CD4-positive, alpha-beta T cell treated with Interleukin-12 subunit alpha and Interleukin-12 subunit beta, for 1 hour (primary cell): Measurements from ENCODE around the gene ZNF428.
"Not testable (repeated sequence)": the region's sequence is repeated elsewhere in the genome, so short reads cannot be mapped to it uniquely, and the experiment has no call there.

Experiments used
- DNase-seq: peaks from one replicate; pipeline ENCODE4 v3.0.0-alpha.2; 2020

Gene ZNF428

DNA sequence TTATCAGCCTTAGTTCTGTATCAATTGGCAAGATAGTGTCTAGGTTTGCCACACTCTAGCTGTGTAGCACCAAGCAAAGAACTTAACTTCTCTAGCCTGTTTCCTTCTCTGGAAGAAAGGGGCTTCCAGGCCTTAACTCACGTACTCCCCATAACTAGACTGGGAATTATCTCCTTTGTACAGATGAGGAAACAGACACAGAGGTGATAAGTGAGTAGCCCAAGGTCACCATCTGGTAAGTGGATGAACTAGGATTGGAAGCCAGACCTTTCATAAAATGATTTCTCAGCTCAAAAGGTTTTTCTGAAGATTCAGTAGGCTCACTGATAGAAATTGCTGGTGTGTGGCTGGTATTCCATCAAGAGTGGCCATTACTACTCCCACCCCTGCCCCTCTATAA is 3.1 kb downstream of the ZNF428 start:
- no peak for DNase-seq

DNA sequence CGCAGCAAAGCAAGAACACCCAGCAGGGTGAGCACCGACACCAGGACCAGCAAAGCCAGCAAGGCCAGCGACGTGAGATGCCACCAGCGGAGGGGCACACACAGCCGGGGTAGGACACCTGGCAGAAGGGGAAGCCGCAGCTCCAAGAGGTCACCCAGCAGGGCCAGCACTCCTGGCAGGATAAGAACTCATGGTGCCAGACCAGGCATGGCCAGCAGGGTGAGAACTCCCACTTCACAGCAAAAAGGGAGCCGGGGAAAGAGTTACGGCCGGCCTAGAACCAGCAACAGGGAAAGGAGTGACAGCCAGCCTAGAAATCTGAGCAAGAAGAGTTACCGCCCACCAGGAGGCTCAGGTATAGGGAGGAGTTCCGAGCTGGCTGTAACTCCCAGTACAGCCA is 7.1 kb downstream of the ZNF428 start:
- DNase-seq: no peak

DNA sequence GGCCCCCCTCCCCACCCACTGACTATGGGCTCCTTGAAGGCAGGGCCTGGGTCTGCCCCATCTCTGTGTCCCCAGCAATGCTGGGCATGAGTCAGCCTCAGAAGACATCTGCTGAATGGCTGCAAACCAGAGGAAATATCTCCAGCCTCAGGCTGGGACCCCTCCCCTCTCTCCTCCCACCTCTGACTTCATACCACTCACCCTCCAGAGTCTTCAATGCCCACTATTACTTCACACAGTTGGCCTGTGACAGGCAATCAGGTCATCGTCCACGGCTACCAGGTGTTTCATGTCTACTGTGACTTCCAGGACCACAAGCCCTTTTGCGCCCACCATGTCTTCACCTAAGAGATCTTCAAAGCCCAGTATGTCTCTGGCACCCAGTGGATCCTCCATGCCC is 7.6 kb downstream of the ZNF428 start, which contains the start of gene SRRM5:
Gene SRRM5 (plus strand): TSS at position 301 of the 400 bp plus-strand sequence. CDS start 34 bp downstream, at position 335.
- DNase-seq: no peak

DNA sequence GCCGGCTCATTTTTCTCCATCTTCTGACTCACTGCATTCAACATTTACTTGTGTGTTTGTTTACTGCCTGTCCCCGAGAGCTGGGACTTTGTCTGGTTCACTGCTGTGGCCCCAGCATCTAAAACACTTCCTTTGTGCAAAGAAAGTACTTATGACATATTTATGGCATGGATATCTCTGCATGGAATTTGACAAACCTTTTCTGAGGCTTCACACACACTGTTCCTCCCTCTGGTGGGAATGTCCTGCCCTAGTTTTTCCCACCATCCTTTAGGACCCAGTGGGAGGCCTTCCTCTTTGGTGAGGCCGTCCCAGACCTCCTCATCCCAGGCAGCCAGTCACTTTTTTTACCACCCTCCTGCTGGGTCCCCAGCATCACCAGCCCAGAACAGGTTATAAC is 8.9 kb downstream of the ZNF428 start:
- DNase-seq: no peak

DNA sequence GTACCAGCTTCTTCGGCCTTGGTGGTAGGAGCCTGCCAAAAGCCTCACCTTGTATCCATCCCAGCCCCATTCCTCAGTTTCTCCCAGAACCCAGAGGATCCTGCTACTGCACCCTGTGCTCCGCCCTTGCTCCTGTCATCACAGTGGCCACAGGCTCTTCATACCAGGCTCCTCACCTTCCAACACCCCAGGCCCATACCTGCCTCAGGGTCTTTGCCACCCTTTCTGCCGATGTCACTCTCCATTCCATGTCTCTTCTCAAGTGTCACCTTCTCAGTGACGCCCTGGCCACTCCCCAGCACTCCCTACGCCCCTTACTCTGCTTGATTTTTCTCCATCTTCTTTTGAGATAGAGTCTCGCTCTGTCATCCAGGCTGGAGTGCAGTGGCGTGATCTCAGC is 9.6 kb downstream of the ZNF428 start:
- DNase-seq: no peak

DNA sequence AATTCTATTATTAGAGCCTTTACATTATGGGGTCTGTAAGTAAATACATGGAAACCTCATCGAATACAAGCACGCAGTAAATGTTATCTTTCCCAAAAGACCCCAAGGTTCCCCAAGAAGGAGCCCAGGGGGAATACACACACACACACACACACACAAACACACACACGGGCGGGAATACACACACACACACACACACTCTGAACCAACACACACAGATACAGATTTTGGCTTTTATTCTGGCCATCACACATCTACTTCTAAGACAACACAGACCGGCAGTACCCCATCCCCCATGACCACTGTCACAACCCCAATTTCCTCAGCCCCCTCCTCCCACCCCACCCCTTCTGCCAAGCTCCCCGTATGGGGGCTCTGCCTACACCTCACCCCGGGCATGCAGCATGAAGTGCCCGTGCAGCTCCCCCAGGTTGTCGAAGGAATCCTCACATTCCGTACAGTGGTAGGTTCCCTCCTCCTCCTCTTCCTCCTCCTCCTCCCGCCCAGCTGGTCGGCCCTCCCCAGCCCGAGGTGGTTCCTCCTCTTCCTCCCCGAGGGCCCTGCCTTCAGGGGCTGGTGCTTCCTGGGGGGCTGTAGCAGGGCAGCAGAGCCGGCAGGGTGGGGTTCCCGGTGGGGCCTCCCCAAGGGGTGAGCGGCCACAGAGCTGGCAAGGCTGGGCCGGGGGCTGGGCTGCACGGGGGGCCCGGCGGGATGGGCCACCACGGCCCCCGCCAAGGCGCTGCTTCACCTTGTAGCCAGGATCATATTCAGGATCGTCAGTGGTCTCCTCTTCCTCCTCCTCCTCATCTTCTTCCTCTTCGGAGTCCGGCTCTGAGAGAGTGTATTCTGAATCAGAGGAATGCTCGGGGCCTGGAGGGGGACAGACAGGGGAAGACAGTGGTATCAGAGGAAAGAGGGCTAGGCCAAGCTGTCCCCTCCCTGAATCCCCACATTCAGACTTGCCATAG is 11.9 kb downstream of the ZNF428 start:
- no peak for DNase-seq

DNA sequence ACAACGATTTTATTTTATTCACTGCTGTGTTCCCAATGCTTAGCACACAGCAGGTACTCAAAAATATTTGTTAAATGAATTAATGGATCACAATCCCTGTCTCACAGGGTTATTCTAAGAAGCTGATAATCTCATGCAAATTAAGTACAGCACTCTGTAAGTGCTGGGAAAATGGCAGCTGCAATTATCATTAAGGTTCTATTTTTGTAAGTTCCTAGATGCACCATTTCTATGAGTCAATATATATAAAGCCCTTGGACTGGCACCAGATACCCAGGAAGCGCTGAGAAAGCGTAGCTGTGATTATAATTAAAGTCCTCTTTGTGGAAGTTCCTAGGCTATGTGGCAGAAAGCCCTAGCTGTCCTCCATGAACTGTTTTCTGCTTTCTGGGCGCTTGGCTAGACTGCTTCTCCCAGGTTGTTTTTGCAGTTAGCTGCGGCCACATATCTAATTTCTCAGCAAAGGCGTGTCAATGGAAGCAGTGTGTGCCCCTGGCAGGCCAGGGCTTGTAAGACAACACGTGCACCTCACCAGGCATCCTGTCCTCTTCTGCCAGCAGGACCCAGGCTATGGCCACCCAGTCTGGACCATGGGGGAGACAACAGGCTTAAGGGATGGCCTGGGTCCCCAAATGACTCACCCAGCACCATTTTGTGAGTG is 12.7 kb downstream of the ZNF428 start:
- DNase-seq: no peak

DNA sequence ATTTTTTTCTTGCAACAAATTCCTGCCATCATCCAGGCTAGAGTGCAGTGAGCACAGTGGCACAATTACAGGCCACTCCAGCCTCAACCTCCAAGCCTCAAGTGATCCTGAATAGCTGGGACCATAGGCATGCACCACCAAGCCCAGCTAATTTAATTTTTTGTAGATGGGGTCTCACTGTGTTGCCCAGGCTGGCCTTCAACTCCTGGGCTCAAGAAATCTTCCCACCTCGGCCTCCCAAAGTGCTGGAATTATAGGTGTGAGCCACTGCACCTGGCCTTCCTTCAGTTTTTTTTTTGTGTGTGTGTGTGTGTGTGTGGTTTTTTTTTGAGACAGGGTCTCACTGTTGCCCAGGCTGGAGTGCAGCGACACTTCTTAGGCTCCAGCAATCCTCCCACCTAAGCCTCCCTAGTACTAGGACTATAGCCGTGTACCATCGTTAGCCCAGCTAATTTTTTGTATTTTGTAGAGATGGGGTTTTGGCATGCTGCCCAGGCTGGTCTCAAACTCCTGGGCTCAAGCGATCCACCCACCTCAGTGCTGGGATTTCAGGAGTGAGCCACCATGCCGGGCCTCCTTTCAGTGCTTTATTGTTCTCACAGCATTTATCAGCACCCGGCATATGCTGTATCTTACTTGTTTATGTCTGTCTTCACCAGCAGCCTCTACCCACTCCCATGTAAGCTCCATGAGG is 13.4 kb downstream of the ZNF428 start:
- DNase-seq: no peak

DNA sequence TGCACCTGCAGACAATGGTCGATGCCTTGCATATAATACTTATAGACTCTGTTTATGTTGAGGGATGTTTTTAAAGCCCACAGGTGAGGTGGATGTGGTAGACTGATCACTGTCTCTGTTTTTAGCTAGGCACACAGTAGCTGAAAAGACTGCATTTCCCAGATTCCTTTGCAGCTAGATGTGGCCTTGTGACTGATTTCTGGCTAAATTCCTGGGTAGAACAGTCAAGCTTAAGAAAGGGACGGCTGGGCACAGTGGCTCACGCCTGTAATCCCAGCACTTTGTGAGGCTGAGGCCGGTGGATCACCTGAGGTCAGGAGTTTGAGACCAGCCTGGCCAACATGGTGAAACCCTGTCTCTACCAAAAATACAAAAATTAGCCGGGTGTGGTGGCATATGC is 19.1 kb downstream of the ZNF428 start:
- not testable (repeated sequence) for DNase-seq

DNA sequence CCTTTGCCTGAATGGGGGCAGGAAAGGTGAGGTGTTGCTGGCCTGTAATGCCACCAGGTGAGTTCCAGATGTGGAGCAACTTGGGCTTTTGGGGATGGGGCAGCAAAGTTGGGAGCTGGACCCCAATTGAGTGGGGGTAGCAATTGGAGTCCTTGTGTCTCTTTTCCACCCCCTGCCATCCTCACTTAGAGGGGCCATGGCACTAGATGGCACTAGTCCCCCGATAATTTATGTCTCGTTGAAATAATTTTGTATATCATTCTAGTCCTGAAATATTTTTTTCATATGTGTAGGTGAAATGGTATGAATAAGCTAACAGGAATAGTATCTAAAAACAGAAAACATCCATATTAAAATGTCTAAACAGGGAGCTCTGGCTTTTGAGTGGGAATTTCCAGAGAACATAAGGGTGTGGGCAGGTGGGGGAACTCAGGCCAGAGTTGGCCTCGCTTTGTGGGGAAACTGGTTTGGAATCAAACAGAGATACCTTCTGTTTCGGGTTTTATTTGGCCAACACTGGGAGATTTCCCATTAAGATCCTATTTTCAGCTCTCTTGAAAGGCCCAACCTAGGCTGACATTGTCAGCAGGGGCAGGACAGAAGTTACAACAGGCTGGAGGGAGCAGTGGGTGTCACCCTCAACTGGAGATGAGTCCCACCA is 19.7 kb downstream of the ZNF428 start:
- no peak for DNase-seq

DNA sequence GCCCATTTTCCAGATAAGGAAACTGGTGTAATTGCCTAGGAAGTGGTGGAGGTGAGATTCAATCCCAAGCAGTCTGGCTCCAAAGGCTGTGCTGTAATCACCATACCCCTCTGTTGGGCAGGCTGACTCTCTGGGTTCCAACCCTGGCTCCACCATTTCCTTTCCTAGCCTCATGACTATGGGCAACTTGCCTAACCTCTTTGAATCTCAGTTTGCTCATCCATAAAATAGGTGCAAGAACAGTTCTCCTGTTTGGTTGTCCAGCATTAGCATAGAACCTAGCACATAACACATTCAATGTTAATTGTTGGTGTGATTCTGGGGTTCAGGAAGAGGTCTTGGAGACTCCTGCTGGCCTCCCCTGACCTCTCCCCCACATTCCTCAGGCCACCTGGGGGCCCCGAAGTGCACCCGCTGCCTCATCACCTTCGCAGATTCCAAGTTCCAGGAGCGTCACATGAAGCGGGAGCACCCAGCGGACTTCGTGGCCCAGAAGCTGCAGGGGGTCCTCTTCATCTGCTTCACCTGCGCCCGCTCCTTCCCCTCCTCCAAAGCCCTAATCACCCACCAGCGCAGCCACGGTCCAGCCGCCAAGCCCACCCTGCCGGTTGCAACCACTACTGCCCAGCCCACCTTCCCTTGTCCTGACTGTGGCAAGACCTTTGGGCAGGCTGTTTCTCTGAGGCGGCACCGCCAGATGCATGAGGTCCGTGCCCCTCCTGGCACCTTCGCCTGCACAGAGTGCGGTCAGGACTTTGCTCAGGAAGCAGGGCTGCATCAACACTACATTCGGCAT is 20.8 kb downstream of the ZNF428 start:
- DNase-seq: no peak

DNA sequence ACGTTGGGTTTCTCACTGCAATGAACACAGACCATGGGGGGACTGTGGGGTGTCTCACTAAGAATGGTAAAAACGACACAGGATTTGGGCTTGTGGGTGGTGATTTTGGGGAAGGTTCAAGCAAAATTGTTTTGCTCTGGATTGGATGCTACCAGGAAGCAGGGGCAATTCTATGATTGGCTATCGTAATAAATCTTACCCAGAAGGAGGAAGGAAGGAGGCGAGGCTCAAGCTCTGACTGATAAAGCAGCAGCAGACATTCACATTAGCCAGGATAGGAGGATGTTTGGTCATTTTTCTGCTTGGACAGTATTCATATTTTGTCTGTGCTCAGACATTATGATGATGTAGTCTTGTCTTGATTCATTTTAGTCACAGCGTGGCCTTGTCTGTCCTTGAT is 21.6 kb downstream of the ZNF428 start:
- no peak for DNase-seq

DNA sequence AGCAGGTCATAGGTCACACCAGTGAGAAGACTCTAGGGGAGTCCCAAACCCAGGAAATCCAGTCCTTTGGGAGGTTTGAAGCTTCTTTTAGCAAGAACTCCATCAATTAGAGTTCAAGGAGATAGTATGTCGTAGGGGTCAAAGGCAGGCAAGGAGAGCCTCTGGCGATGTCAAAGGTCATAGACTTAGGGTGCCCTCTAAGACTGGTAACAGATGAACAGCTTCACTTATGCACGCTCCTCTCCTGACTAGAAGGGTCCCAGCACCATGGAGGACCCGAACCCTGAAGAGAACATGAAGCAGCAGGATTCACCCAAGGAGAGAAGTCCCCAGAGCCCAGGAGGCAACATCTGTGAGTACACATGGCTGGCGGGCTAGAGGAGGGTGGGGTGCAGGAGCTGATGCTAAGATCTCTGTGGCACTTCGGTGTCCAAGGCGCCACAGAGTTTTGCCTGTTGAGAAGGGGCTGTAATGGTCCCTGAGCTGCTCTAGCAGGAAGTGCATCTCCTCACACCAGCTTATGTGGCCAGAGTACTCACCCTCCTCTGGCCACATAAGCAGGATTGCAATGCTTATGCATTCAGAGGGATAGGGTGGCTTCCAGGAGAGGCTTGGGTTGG is 22.5 kb downstream of the ZNF428 start:
- no peak for DNase-seq

DNA sequence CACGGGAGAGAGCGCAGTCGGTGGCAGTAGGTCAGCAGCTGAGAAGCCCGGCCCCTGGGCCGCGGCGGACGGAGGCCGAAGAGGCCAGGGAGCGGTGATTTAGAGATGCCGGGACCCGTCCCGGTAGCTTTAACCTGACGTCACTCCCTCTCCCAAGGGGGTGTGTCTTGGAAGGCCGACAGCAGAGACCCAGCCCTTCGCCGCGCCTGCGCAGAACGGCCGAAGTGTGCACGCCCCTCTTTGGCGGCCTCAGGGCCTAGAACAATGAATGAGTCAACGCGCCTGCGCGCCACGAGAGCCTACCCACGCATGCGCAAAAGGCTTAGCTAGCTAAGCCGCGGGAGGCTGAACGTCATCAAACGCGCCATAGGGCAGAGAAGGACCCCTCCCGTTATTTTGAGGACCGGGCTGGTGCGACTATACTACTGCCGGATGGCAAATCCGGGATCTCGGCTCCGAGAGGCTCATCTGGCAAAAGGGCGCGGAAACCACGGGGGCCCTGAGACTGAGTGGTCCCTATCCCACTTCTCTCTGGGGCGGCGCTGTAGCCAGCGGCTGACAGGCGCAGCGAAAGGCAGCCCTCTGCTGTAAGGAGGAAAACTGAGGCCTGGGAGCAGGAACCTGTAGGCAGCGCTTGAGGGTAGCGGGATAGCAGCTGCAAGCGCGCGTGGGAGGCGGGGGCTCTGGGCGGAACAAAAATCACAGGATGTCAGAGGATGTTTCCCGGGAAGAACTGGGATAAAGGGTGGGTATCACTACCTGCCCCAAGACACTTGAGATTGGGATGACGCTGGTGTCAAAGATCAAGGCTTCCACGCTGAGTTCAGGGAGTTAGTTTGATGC is 23.2 kb downstream of the ZNF428 start, which contains the start of the genes IRGQ and ZNF576:
Gene IRGQ (minus strand): TSS at position 136 of the 843 bp plus-strand sequence. CDS start 796 bp downstream, outside the sequence.
Gene ZNF576 (plus strand): TSS at position 597 of the 843 bp plus-strand sequence. CDS start 514 bp downstream, outside the sequence.
- peak; percentile 100 for DNase-seq

DNA sequence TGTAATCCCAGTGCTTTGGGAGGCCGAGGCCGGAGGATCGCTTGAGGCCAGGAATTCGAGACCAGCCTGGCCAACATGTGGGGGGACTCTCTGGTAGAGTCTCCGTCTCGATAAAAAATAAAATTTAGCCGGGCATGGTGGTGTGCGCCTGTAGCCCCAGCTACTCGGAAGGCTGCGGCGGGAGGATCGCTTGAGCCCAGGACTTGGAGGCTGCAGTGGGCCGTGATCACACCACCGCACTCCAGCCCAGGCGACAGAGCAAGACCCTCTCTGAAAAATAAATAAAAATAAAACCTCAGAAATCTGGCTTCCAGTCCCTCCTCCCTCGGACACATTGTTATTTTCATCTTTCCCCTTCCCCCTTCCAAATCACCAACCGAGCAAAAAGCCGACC is 23.8 kb downstream of the ZNF428 start:
- no peak for DNase-seq

DNA sequence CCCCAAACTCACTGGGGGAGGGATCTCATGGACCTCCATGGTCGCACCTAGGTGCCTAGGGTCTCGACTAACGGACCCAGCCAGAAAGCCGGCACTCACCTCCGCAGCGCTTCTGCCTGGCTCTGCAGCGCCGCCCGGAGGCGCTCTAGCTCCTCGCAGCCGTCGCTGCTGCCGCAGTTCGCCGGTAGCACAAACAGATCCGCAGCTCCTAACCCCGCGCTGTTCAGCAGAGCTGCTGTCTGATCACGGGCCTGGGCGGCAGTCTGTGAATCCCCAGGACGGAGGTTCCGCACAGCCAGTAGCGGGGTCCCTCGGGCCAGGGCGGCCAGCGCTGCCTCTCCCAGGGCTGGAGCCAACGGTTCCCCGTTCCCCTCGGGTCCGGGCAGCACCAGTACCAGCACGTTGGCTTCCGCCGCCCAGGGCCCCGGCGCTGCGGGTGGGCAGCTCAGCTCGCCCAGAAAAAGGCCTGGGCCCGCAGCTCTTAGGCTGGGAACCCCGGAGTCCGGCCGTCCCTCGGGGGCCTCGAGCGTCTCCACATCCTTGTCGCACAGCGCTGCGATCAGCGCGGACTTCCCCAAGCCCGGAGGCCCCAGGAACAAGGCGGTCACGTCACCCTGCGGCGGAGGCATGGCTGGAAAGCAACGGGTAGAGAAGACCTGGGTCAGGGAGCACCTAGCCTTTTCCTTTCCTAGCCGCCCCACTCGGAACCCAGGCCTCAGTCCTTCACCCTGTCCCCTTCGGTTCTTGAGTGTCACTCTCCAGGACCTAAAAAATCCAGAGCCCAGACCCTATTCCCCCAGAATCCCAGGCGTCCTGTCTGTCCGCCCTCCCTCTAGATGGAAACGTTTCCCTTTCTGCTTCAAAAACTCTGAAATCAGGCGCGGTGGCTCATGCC is 24.5 kb downstream of the ZNF428 start:
- peak; percentile 81 for DNase-seq

DNA sequence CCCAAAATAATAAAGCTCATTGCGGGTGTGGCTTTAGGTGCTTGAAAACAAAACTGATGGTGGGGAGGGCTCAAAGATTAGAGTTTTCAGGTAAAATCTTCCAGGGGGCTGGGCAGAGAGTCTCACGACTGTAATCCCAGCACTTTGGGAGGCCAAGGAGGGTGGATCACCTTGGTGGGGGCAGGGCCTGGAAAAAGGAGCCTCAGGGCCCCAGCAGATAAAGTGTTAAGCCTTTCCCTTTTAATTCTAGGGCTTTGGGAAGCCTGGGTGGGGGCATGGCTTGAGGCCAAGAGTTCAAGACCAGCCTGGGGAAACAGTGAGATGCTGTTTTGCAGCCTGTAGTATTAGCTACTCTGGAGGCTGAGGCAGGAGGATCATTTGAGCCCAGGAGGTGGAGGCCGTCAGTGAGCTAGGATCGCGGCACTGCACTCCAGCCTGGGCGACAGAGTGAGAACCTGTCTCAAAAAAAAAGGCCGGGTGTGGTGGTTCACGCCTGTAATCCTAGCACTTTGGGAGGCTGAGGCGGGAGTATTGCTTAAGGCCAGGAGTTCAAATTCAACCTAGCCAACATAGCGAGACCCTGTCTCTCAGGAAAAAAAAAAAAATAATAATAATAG is 25.2 kb downstream of the ZNF428 start:
- DNase-seq: no peak

DNA sequence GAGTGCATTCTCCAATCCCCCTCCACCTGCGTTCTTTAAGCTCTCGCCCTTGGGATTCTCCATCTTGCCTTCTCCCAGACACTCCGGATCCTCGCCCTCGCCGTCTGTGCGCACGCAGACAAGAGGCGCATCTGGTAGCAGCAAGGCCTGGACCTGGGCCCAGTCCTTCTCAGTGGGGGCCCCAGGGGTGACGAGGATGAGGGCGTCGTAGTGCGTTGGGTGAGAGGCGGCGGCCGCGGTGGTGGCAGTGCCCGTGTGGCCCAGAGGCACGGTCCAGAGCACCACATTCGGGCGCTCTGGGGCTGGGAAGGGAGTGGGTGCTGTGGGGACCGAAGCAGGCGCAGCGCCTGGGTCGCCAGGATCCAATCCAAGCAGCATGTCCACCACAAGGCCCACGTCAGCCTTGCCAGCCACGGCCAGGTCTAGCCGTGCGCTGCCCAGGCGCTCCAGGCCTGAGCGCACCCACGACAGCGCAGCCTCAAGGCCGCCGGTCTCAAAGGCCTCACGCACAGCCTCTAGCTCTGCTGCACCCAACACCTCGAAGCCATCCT is 26.6 kb downstream of the ZNF428 start:
- DNase-seq: no peak
